GM21619 (cell line): ENCODE measurements around the gene CAPN1.
A peak's percentile ranks its signal among the peaks of the same experiment; 100 is the strongest.

Experiments used
- ATAC-seq: cut with Tn5 transposase; IDR thresholded peaks from one replicate; pipeline ENCODE4 v1.9.1; 2021; ENCODE audit not compliant: unreplicated experiment

Gene CAPN1

GRCh38 chr11:65254724-65255123 is 73.0 kb downstream of the CAPN1 start:
- no peak for ATAC-seq

GRCh38 chr11:65258988-65259387 is 77.3 kb downstream of the CAPN1 start:
- no peak for ATAC-seq

GRCh38 chr11:65260302-65260701 is 78.6 kb downstream of the CAPN1 start:
- no peak for ATAC-seq

GRCh38 chr11:65260756-65261590 is 79.2 kb downstream of the CAPN1 start:
- ATAC-seq: peak; percentile 6
